K562 (cell line): ENCODE measurements around the gene ZNF648. TPM values are rescaled to one million over a fixed set of nuclear protein-coding genes. Genes with fewer than 3 reads are reported as not detected.
A peak's percentile ranks its signal among the peaks of the same experiment; 100 is the strongest.

ENCODE experiments used
- ATAC-seq: fragments of 200-7000 bp; cut with Tn5 transposase; 3 replicates; pipeline ENCODE4 v1.9.1; 2020; ENCODE audit warnings: moderate library complexity
- BruUV-seq: library from RNA; stranded (reverse); fragments of 400-500 nt; replicated peaks from 2 replicates; lab custom pipeline; 2021; lab: Mats Ljungman, UMichigan
- CTCF ChIA-PET: fragments of 300-600 bp; formaldehyde crosslinking; extraction: SDS; loops from one replicate; lab custom pipeline; 2021; ENCODE audit warnings: low intra/inter-chr PET ratio; lab: Yijun Ruan, JAX
- POLR2A ChIA-PET: fragments of 300-600, 350-650 bp; sonication (Branson Sonifier 250); formaldehyde crosslinking; extraction: SDS; loops from one replicate; lab custom pipeline; 2021; ENCODE audit warnings: antibody characterized with exemption, inconsistent platforms; lab: Yijun Ruan, JAX
- DNase-seq, 4 experiments: peaks; one replicate each; pipeline versions ENCODE4 v3.0.0 to v3.0.0-alpha.2; 2011 to 2018; ENCODE audit warnings: low spot score in 3 of 4, mixed read lengths in 3 of 4; ENCODE audit errors: extremely low read depth in 1 of 4
- FAIRE-seq: peaks from 2 replicates; lab custom pipeline; 2011; peaks lifted over from hg19 to GRCh38; lab: Jason Lieb, UNC
- H2AFZ ChIP-seq: 2 replicates; pipeline ENCODE4 v1.6.0; 2011; ENCODE audit warnings: low read depth, low read length, control low read depth, inconsistent platforms
- H3K27ac ChIP-seq: fragments of 200-600 bp; 3 replicates; pipeline ENCODE4 v1.8.0; 2011; ENCODE audit warnings: low read depth, mild to moderate bottlenecking, control low read depth, inconsistent platforms, low read length, moderate library complexity, mixed read lengths; ENCODE audit errors: extremely low read depth
- H3K27me3 ChIP-seq, 2 experiments: fragments of 300-600 bp in 1 of 2; 2 replicates in 1 of 2; 3 replicates in 1 of 2; pipeline versions ENCODE4 v1.6.0 to v1.8.0; 2011; ENCODE audit warnings: inconsistent platforms in 2 of 2, low read length in 2 of 2, mild to moderate bottlenecking in 1 of 2, mixed read lengths in 1 of 2, moderate library complexity in 1 of 2; ENCODE audit not compliant: control insufficient read depth in 2 of 2, insufficient read depth in 2 of 2
- H3K36me3 ChIP-seq: fragments of 300-600 bp; 3 replicates; pipeline ENCODE4 v1.8.0; 2011; ENCODE audit warnings: mild to moderate bottlenecking, low read length, inconsistent platforms; ENCODE audit not compliant: control insufficient read depth, insufficient read depth
- H3K4me1 ChIP-seq, 2 experiments: fragments of 200-600 bp in 1 of 2; replicated peaks in 1 of 2; 2 replicates in 1 of 2; 3 replicates in 1 of 2; pipeline versions ENCODE4 v1.5.1 to v1.8.0; 2011; ENCODE audit warnings: inconsistent platforms in 2 of 2, low read length in 2 of 2, mild to moderate bottlenecking in 1 of 2, mixed read lengths in 1 of 2, moderate library complexity in 1 of 2; ENCODE audit not compliant: control insufficient read depth in 2 of 2, insufficient read depth in 2 of 2
- H3K4me2 ChIP-seq: 2 replicates; pipeline ENCODE4 v1.6.1; 2011; ENCODE audit warnings: low read length, control low read depth, inconsistent platforms, mixed read lengths; ENCODE audit not compliant: insufficient read depth
- H3K4me3 ChIP-seq: fragments of 200-600 bp; sonication (generic), shearing (Covaris generic); 2 replicates; pipeline ENCODE4 v1.5.1; 2016; ENCODE audit warnings: control low read depth, inconsistent platforms
- H3K79me2 ChIP-seq: fragments of 200-600 bp; 3 replicates; pipeline ENCODE4 v1.8.0; 2011; ENCODE audit warnings: low read length, inconsistent platforms; ENCODE audit not compliant: control insufficient read depth, insufficient read depth
- H3K9ac ChIP-seq, 2 experiments: 2 replicates each; pipeline versions ENCODE4 v1.6.0 to v1.6.1; 2011; ENCODE audit warnings: low read depth in 2 of 2, low read length in 2 of 2, control low read depth in 1 of 2, inconsistent platforms in 1 of 2, mild to moderate bottlenecking in 1 of 2, mixed read lengths in 1 of 2; ENCODE audit not compliant: insufficient read depth in 1 of 2
- H3K9me1 ChIP-seq: one replicate; pipeline ENCODE4 v1.6.0; 2011; ENCODE audit warnings: inconsistent platforms, mild to moderate bottlenecking, low read length, moderate library complexity; ENCODE audit not compliant: control insufficient read depth, insufficient read depth
- H3K9me3 ChIP-seq: replicated peaks from 2 replicates; pipeline ENCODE4 v1.5.1; 2011; ENCODE audit warnings: low read depth, low read length, inconsistent platforms; ENCODE audit not compliant: control insufficient read depth, insufficient read depth
- H4K20me1 ChIP-seq: replicated peaks from 2 replicates; pipeline ENCODE4 v1.6.1; 2011; ENCODE audit warnings: low read length, inconsistent platforms, mixed read lengths; ENCODE audit not compliant: control insufficient read depth, insufficient read depth
- GTF2A2 ChIP-seq: IDR thresholded peaks from 2 replicates; pipeline ENCODE4 v1.6.1; 2016; ENCODE audit warnings: mild to moderate bottlenecking, missing genetic modification characterization, missing compliant biosample characterization
- HNRNPUL1 ChIP-seq: fragments of 200-400 bp; formaldehyde crosslinking; IDR thresholded peaks from 2 replicates; pipeline ENCODE4 v1.6.1; 2017; ENCODE audit warnings: low read length
- MAFF ChIP-seq: IDR thresholded peaks from 2 replicates; pipeline ENCODE4 v1.6.1; 2012; ENCODE audit warnings: low read length, improper control_type of control experiment
- SPI1 ChIP-seq: IDR thresholded peaks from 2 replicates; pipeline ENCODE4 v1.6.1; 2011; ENCODE audit warnings: low read depth, low read length, control low read depth, borderline replicate concordance
- ZBTB2 ChIP-seq: fragments of 450-650 bp; IDR thresholded peaks from 2 replicates; pipeline ENCODE4 v1.6.1; 2016; ENCODE audit warnings: antibody characterized with exemption
- WGBS: fragments of 100-300 bp; shearing (Covaris generic); methylation state at CpG from one replicate; pipeline ENCODE4 v1.1.6; 2016; ENCODE audit warnings: low coverage, mixed read lengths; ENCODE audit not compliant: insufficient coverage; ENCODE audit errors: missing lambda C conversion rate; 5-methylcytosine and 5-hydroxymethylcytosine counted together
- in situ Hi-C: fragments of 300-500 bp; cut with MboI; formaldehyde crosslinking; loops from 4 replicates; pipeline ENCODE4 v1.15.0; 2018; ENCODE audit warnings: inconsistent platforms, mixed read lengths
- intact Hi-C: fragments of 100-400 bp; cut with micrococcal nuclease; formaldehyde crosslinking; loops from 2 replicates; pipeline ENCODE4 v1.14.2; 2022
- polyA plus RNA-seq, 8 experiments: library from polyadenylated mRNA; depleted of rRNA in 4 of 8; stranded (reverse) in 5 of 8; unstranded in 3 of 8; fragments of >200 nt; fragmentation: Nextera tagmentation in 2 of 8; fragmentation: Illumina TruSeq in 1 of 8; extraction: Ambion mirVana in 2 of 8; extraction: Trizol in 1 of 8; gene quantifications; 2 replicates each; pipeline versions ENCODE4 v1.2.1 to v1.2.3, GENCODE V29; 2011 to 2014; ENCODE audit warnings: inconsistent platforms in 1 of 8, missing spikeins in 1 of 8
- total RNA-seq, 7 experiments: library from RNA; depleted of rRNA in 6 of 7; stranded (reverse); fragments of >200 nt in 6 of 7; fragmentation: Illumina TruSeq in 2 of 7; extraction: Trizol in 2 of 7; gene quantifications; 2 replicates each; pipeline versions ENCODE4 v1.2.1 to v1.2.3, GENCODE V29; 2011 to 2021; ENCODE audit warnings: low replicate concordance in 1 of 7

Gene ZNF648
- total and polyA plus RNA-seq, 9 of the 15 experiments (the other 6 are each of a cell fraction or from before 2014, with no cell fraction given): 0.06 to 0.27 (median 0.18) TPM; not detected in 2

GRCh38 chr1:182080040-182080439 is 18.5 kb upstream of the ZNF648 start:
- Histone ChIP-seq H3K9me1 (no peaks in the 10 kb centered on the region), H3K9ac (no peak overlapping the region), H3K27me3 (no peaks in the 10 kb centered on the region; a peak in 1 of 5 replicates), H3K36me3 (no peaks in the 10 kb centered on the region), H3K79me2 (no peaks in the 10 kb centered on the region), H3K4me3 (no peak overlapping the region), H2AFZ (no peak overlapping the region), H3K4me1 (peaks cover 2 to 5% of the 10 kb centered on the region in 2 experiments; a peak in 2 of 5 replicates), H3K4me2 (no peak overlapping the region), H3K27ac (no peak overlapping the region), H3K9me3 (no peaks in the 10 kb centered on the region), H4K20me1 (no peaks in the 10 kb centered on the region)
- no peak for TF ChIP-seq ZBTB2
- TF ChIP-seq SPI1: 0 out of 2 replicates have a peak, but pooled peaks have one; percentile 3
- no peak for TF ChIP-seq MAFF
- TF ChIP-seq GTF2A2: no peak
- no peak for TF ChIP-seq HNRNPUL1
- intact Hi-C loops: no loop called here
- no TSS peak for BruUV-seq
- in situ Hi-C loops: loop anchor here (10.0 kb wide), 2 partner anchors 515 to 705 kb away; partner anchors contain the start of gene NPL
- WGBS: 16% methylated on average over 3 of the region's 3 CpGs
- no peak for ATAC-seq
- ChIA-PET CTCF (interaction anchor here (1.4 kb wide), 1 partner anchor 600 kb away, joined by 5 read pairs; no protein-coding TSS in a partner anchor), POLR2A (interaction anchor here (0.5 to 1.5 kb wide), 3 partner anchors 309 to 337 kb away, joined by 3 to 4 read pairs (median 3); partner anchors contain the start of gene GLUL)
- FAIRE-seq: no peak
- no peak for DNase-seq
